Osteocyte (in vitro differentiated cells): Measurements from ENCODE around the gene PDF. TPM values are rescaled to one million over a fixed set of nuclear protein-coding genes. Genes with fewer than 3 reads are reported as not detected.

ENCODE experiments used
- DNase-seq: peaks from one replicate; pipeline ENCODE4 v3.0.0; 2021; ENCODE audit warnings: mixed read lengths; ENCODE audit not compliant: unreplicated experiment; ENCODE audit errors: extremely low spot score
- H3K27ac Mint-ChIP-seq: one replicate; pipeline ENCODE4 v1.8.0; 2021; ENCODE audit warnings: mild to moderate bottlenecking, mixed read lengths; ENCODE audit not compliant: unreplicated experiment
- H3K27me3 Mint-ChIP-seq: one replicate; pipeline ENCODE4 v1.8.0; 2021; ENCODE audit warnings: mixed read lengths; ENCODE audit not compliant: unreplicated experiment
- H3K36me3 Mint-ChIP-seq: one replicate; pipeline ENCODE4 v1.8.0; 2021; ENCODE audit warnings: mixed read lengths; ENCODE audit not compliant: unreplicated experiment
- H3K4me1 Mint-ChIP-seq: one replicate; pipeline ENCODE4 v1.8.0; 2021; ENCODE audit warnings: mixed read lengths; ENCODE audit not compliant: unreplicated experiment
- H3K4me3 Mint-ChIP-seq: one replicate; pipeline ENCODE4 v1.8.0; 2021; ENCODE audit warnings: mild to moderate bottlenecking, moderate library complexity, mixed read lengths; ENCODE audit not compliant: unreplicated experiment
- H3K9me3 Mint-ChIP-seq: one replicate; pipeline ENCODE4 v1.8.0; 2021; ENCODE audit warnings: mixed read lengths; ENCODE audit not compliant: unreplicated experiment
- CTCF ChIP-seq: fragments of 200-600 bp; sonication (generic); IDR thresholded peaks from 2 replicates; pipeline ENCODE4 v1.5.0; 2021; ENCODE audit warnings: antibody characterized with exemption, mild to moderate bottlenecking, moderate library complexity
- total RNA-seq: library from RNA; stranded (reverse); gene quantifications from 2 replicates; pipeline ENCODE4 v1.2.1, GENCODE V29; 2021

Gene PDF
- total RNA-seq, 1 donor from 2014 or later, result 12.6 TPM

GRCh38 chr16:69371564-69371963, 41.2 kb upstream of the PDF start:
- Mint-ChIP-seq H3K27me3 (no peaks in the 10 kb centered on the region), H3K36me3 (peaks cover 41% of the 10 kb centered on the region), H3K4me1 (no peaks in the 10 kb centered on the region), H3K9me3 (no peaks in the 10 kb centered on the region), H3K4me3 (no peak overlapping the region), H3K27ac (no peak overlapping the region)
- DNase-seq, result no peak
- TF ChIP-seq CTCF, result no peak

GRCh38 chr16:69368866-69369265, 38.5 kb upstream of the PDF start:
- Mint-ChIP-seq H3K36me3 (peaks cover 48% of the 10 kb centered on the region), H3K27me3 (no peaks in the 10 kb centered on the region), H3K4me3 (no peak overlapping the region), H3K27ac (no peak overlapping the region), H3K4me1 (no peaks in the 10 kb centered on the region), H3K9me3 (no peaks in the 10 kb centered on the region)
- TF ChIP-seq CTCF, result no peak
- DNase-seq, result no peak

GRCh38 chr16:69367980-69368379, 37.6 kb upstream of the PDF start:
- Mint-ChIP-seq H3K4me3 (no peak overlapping the region), H3K9me3 (no peaks in the 10 kb centered on the region), H3K36me3 (peaks cover 52% of the 10 kb centered on the region), H3K27ac (no peak overlapping the region), H3K27me3 (no peaks in the 10 kb centered on the region), H3K4me1 (no peaks in the 10 kb centered on the region)
- TF ChIP-seq CTCF, result no peak
- no peak for DNase-seq

GRCh38 chr16:69366431-69366830, 36.0 kb upstream of the PDF start:
- Mint-ChIP-seq H3K4me3 (no peak overlapping the region), H3K27me3 (no peaks in the 10 kb centered on the region), H3K36me3 (peaks cover 49% of the 10 kb centered on the region), H3K9me3 (no peaks in the 10 kb centered on the region), H3K27ac (no peak overlapping the region), H3K4me1 (no peaks in the 10 kb centered on the region)
- TF ChIP-seq CTCF, result no peak
- no peak for DNase-seq

- TF ChIP-seq CTCF, result no peak
- no peaks in the 10 kb centered on the region for H3K4me1 Mint-ChIP-seq
- DNase-seq, result no peak
- H3K9me3 Mint-ChIP-seq, result no peaks in the 10 kb centered on the region
- H3K36me3 Mint-ChIP-seq, result peaks cover 47% of the 10 kb centered on the region
- no peak overlapping the region for H3K27ac Mint-ChIP-seq
- no peaks in the 10 kb centered on the region for H3K27me3 Mint-ChIP-seq
- H3K4me3 Mint-ChIP-seq, result no peak overlapping the region
Observed at GRCh38 chr16:69365901-69366300, 35.5 kb upstream of the PDF start.
